Ramos (cell line): ENCODE measurements around the gene UTP20.

Experiments used
- in situ Hi-C: fragments of 300-500 bp; cut with MboI; formaldehyde crosslinking; loops from one replicate; pipeline ENCODE4 v1.14.3; 2022; ENCODE audit warnings: low sequenced_read_pairs; ENCODE audit not compliant: unreplicated experiment

Gene UTP20

GRCh38 chr12:101422066-101422465 is 142.2 kb downstream of the UTP20 start:
- in situ Hi-C loops = loop anchor here (25.0 kb wide), 1 partner anchor 340 kb away; no protein-coding TSS in a partner anchor

- in situ Hi-C loops = loop anchor here (25.0 kb wide), 1 partner anchor 338 kb away; no protein-coding TSS in a partner anchor
Observed at GRCh38 chr12:101424620-101425019, 144.7 kb downstream of the UTP20 start.

- in situ Hi-C loops = no loop called here
Observed at GRCh38 chr12:101430456-101430855, 150.6 kb downstream of the UTP20 start.

- in situ Hi-C loops = no loop called here
Observed at GRCh38 chr12:101436136-101436535, 156.2 kb downstream of the UTP20 start.
